Mucosa of descending colon (tissue), 3 donors: ENCODE data around the gene LYG1. TPM values are rescaled to one million over a fixed set of nuclear protein-coding genes. Genes with fewer than 3 reads are reported as not detected.
A peak's percentile ranks its signal among the peaks of the same experiment; 100 is the strongest.

ENCODE experiments used
- ATAC-seq: fragments of 200-7000 bp; cut with Tn5 transposase; one replicate; pipeline ENCODE4 v1.9.1; 2020; ENCODE audit warnings: mild to moderate bottlenecking, moderate library complexity
- DNase-seq, 3 donors: peaks; one replicate each; pipeline ENCODE4 v3.0.0-alpha.2; 2020
- H3K36me3 ChIP-seq: fragments of 200-600 bp; one replicate; pipeline ENCODE4 v1.8.0; 2021; ENCODE audit warnings: low read depth, mild to moderate bottlenecking
- H3K4me1 ChIP-seq: fragments of 200-600 bp; one replicate; pipeline ENCODE4 v1.8.0; 2021; ENCODE audit warnings: low read depth, mild to moderate bottlenecking
- H3K4me3 ChIP-seq: fragments of 200-600 bp; one replicate; pipeline ENCODE4 v1.8.0; 2021; ENCODE audit warnings: mild to moderate bottlenecking
- H3K9me3 ChIP-seq: fragments of 200-600 bp; one replicate; pipeline ENCODE4 v1.8.0; 2021; ENCODE audit warnings: mild to moderate bottlenecking
- CTCF ChIP-seq: fragments of 200-600 bp; IDR thresholded peaks from one replicate; pipeline ENCODE4 v1.8.0; 2022; ENCODE audit warnings: antibody characterized with exemption, mild to moderate bottlenecking
- intact Hi-C, 2 donors: fragments of 100-400 bp; cut with DNase I in 1 of 2; cut with micrococcal nuclease in 1 of 2; formaldehyde crosslinking; loops; one replicate each; pipeline versions ENCODE4 v1.11.0 to v1.11.1; 2022; cut with DNase I, micrococcal nuclease
- total RNA-seq, 3 donors: library from RNA; stranded (reverse); fragmentation: NEBNext Ultra II Directional in 2 of 3; extraction: Animal tissue kit (Norgen Biotek cat#: 25700) in 2 of 3; gene quantifications; one replicate each; pipeline versions ENCODE4 v1.2.1 to v1.2.4, GENCODE V29; 2021 to 2023
- donor health status: DM: no; HTN: no; CAD: no; lungs with moderate emphysema.
- donor health status: DM: no; HTN: no; CAD: no.
- donor health status: DM: no; HTN: yes; CAD: no.

Gene LYG1
- total RNA-seq, 3 donors from 2014 or later: 1.5 to 1.6 TPM; not detected in 1

GRCh38 chr2:99317161-99317872 lies 16.3 kb upstream of the LYG1 start:
- ATAC-seq (no peak), DNase-seq (no peak)
- Histone ChIP-seq H3K36me3 (no peaks in the 10 kb centered on the region), H3K9me3 (no peaks in the 10 kb centered on the region), H3K4me3 (no peak overlapping the region), H3K4me1 (no peaks in the 10 kb centered on the region)
- intact Hi-C loops: no loop called here
- no peak for TF ChIP-seq CTCF

GRCh38 chr2:99299580-99299979 lies 1.4 kb downstream of the LYG1 start:
- no peaks in the 10 kb centered on the region for H3K4me1 ChIP-seq
- no peak for DNase-seq
- no peak for TF ChIP-seq CTCF
- no peak for ATAC-seq
- H3K36me3 ChIP-seq: no peaks in the 10 kb centered on the region
- intact Hi-C loops: no loop called here
- H3K4me3 ChIP-seq: no peak overlapping the region
- no peaks in the 10 kb centered on the region for H3K9me3 ChIP-seq

- intact Hi-C loops: no loop called here
- no peak for TF ChIP-seq CTCF
- no peaks in the 10 kb centered on the region for H3K36me3 ChIP-seq
- DNase-seq (no peak), ATAC-seq (no peak)
- H3K4me3 ChIP-seq: no peak overlapping the region
- no peaks in the 10 kb centered on the region for H3K4me1 ChIP-seq
- H3K9me3 ChIP-seq: no peaks in the 10 kb centered on the region
Observed at GRCh38 chr2:99297994-99298393, 3.0 kb downstream of the LYG1 start.

GRCh38 chr2:99285526-99285925 lies 15.5 kb downstream of the LYG1 start:
- no peak for TF ChIP-seq CTCF
- no peak overlapping the region for H3K4me3 ChIP-seq
- no peaks in the 10 kb centered on the region for H3K36me3 ChIP-seq
- intact Hi-C loops: no loop called here
- H3K9me3 ChIP-seq: no peaks in the 10 kb centered on the region
- no peaks in the 10 kb centered on the region for H3K4me1 ChIP-seq
- peak; percentile 45 for ATAC-seq
- DNase-seq: peak in 1 of 3 donors; percentile 15

- no peak for DNase-seq
- TF ChIP-seq CTCF: no peak
- Histone ChIP-seq H3K4me3 (no peak overlapping the region), H3K9me3 (peaks cover 5% of the 10 kb centered on the region), H3K4me1 (no peaks in the 10 kb centered on the region), H3K36me3 (no peaks in the 10 kb centered on the region)
- no peak for ATAC-seq
- intact Hi-C loops: no loop called here
Observed at GRCh38 chr2:99279969-99280695, 20.9 kb downstream of the LYG1 start.
